ENCODE measurements around the gene NFE2L1.
A peak's percentile ranks its signal among the peaks of the same experiment; 100 is the strongest.
"Not testable (repeated sequence)": the region's sequence is repeated elsewhere in the genome, so short reads cannot be mapped to it uniquely, and the experiment has no call there.

Gene NFE2L1

DNA sequence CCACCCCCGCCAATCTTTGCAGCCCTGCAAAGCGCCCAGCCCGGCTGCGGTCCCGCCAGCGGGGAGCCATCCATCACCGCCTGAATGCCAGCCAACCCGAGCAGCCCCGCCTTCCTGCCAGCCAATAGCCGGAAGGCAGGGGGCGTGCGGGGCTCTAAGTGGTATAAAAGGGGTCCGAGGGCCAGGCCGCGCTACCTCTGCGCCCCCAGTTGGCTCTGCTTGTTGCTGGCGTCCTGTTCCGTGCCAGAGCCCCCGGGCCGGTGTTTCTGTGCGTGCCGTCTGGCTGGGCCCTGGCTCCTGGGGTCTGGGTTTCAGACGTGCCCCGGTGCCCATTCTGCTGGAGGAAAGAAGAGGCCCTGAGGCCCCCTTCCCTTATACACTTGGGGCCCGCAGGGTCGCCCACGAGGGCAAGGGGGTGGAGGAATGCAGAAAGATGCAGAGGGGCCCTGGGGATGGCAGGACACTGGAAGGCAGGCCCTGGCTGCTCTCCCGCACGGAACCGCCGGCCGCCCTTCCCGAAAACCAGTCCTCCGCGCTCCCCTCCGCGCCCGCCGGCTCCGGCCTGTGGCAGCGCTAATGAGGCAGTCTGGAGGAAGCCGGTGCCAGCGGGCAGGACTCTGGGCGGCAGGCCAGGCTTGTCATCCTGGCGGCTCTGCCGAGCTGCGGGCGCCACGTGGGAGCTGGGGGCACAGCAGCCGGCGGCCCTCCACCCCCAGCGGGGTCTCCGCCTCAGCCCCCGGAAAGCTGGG lies 24.6 kb upstream of the NFE2L1 start:
- DNase-seq, result peak; percentile 76

DNA sequence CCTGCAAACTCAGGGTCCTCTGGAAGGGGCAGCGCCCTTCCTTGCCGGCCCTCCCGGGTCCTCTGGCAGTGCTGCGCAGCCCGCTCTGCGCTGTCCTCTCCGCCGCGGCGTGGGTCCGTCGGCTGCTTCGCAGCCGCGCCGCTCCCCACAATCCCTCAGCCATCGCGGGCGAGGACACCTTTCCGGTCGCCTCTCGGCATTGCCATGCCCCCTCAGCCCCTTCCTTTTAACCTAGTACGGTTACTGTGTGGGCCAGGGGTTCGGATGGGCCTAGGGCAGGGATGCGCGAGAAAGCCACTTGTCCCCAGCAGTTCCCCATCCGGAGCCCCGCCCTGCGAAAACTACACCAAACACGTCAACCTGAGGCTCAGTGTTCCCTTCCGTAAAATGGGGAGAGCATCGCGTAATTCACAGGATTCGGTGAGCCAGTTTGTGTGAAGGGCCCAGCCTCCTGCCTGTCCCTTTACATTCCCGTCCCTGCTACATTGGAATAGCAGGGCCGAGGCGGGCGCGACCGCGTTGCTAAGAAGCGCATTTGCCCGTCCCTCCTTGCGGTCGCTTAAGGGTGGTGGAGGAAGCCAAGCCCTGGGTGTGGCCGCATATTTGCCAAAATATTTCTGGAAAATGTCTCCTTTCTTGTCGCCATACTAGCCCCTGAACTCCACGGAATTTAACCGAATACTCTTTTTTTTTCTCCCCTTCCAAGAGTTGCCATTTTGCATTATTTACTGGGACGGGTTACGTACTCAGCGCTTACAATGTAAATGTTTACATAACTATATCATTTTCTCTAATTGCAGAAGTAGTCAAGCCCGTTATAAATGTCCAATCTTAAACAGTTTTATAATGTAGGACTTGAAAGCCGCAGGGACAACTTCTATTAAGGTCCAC lies 23.8 kb upstream of the NFE2L1 start:
- peak; percentile 65 for DNase-seq

DNA sequence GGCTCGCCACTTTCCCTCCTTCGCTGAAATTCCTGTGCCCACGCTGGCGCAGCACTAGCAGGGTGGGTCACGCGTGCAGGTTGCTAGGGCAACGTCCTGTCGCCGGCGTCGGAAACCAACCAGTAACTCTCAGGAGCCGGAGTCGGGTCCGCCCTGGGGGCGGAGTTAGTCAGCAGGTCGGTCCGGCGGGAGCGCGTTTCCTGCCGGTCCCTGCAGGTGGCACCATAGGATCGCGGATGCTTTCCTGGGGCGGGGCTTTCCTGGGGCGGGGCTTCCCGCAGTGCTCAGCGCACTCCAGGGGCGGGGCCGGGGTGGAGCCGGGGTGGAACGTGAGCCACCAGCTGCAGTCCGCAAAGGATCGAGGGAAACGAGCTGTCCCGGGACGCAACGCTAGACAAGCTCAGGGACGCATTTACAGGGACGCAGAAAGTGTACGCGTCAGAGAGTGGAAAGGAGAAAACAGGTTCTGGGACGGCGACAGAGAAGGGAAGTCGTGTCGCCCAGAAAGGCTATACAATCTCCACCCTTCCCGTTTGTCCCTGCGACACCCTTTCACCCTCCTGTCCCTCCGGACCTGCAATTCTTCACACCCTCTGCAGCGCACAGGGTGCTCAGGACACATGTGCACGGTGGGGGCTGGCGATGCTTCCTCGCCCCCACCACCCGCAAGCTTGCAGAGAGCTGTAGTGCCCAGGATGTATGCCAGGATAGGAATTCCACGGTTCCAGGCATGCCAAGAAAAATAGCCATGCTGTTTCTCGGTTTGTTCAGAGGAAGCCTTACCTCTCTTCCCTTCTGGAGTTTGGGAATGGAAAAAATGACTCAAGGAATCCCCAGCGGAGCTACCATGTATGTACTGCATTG lies 22.9 kb upstream of the NFE2L1 start:
- peak; percentile 99 for DNase-seq

DNA sequence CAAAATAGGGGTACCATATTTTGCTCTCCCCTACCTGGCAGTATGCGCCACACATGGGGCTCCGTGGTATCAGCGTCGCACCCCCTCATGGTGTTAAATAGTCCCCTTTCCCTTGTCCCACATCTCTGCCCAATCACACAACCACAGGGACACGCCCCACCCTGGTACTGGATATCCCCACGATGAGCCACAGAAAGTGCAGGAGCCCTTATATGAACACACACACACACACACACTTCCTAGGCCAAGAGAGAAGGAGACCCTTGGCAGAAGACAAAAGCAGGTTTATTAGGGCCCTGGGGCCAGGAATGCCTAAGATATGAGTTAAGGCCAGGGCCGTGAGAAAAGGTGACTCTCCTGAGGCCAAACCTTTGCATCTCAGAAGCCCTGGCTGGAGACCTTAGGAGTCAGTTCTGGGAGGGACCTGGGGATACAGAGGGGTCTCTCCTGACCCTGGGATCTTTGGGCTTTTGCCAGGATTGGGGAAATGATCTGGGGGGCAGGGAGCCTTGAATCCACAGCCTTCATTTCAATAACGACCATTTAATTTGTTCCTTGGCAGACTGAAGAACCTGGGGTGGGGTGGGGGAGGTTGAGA lies 22.2 kb upstream of the NFE2L1 start:
- DNase-seq, result no peak

DNA sequence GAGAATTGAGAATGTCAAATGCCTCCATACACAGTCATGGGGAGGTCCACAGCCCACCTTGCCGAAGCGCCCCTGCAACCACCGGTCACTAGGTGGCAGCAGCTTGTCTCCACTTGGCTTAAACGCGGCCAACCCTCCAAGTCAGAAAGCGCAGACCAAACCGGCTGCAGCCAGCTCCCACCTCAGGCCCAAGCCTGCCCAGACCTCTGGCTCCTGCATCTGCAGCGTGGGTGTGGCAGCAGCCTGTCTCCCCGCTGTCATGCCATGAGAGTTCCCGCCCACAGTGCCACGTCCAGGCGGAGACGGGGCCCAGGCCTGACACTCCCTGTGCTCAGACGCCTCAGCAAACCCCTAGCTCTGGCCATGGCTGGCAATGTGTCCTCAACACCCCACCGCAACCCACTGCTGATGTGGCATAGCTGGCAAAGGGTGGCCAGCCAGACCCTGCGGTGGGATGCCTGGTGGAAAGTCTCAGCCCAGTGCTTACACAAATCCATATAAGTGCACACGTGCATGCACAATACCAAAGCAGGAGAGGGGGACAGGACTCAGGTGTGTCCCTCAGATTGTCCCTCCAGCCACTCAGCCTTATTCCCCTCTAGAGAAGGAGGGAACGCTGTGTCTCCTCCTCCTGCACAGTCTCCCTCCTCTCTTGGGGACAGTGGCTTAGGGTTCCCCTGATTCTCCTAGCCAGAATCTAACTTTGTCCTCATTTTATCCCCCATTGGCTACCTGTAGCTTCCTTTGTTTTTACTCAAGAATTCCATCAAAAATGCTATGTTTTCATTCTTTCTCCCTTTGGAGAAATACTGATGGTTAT lies 21.4 kb upstream of the NFE2L1 start:
- peak; percentile 82 for DNase-seq

DNA sequence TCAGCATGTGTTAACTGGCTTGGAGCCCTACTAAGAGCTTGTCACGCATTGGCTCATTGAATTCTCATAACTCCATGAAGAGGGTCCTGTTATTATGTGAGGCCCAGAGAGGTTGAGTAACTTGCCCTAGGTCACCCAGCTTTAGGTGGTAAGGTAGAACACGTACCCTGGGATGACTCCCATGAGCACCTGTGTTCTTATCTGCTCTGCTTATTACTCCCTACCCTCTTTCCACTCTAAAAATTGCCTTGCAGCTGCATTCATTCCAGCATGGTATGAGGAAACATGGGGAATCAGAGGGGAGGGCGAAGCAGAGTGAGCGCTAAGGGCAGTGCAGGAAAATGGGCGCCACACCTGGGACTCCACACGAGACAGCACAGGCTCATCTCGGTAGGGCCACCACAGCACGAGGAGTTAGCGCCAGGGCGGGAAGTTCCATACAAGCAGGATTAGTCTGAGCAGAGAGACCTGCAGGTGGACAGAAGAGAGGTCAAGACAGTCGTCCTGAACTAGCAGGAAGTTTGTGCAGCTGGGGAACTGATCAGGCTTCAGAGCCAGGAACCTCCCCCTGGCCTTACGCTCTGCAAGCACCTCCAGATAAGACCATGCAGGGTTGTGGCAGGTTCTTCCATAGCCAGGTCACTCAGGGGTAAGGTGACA lies 20.7 kb upstream of the NFE2L1 start:
- no peak for DNase-seq

DNA sequence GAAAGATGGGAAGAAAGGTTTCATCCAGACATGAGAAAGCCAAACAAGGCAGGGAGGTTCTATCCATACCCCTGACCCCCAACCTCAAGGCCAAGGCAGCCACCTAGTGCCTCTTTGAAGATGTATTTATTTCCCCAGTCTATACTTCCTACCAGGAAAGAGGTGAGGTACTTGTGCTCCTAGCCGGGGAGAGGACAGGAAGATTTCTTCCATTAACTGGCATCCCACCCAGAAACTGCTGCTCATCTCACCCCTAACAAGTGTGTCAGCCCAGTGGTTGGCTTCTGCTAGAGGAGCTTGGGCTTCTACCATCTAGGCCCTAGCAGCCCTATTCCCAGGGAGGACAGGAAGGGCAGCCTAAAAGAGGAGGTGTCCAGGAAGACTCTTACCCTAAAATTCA lies 19.4 kb upstream of the NFE2L1 start:
- DNase-seq, result no peak

DNA sequence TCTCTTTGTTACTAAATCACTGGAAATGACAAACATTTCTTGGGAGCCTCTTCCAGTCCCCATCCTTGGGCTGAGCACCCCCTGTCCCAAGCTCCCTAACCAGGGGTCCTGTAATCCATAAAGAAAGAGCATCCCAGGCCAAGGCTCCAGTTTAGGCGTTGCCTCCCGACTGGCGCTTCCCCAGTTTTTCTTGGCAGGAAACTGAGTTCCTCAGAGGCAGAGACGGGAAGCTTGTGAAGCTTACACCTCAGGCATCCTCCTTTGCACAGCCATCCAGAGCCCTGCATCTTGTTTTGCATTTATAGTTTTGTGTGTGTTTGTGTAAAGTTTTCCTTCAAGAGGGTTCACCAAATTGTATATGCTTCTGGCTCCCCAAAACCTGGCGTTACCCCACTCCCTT lies 17.6 kb upstream of the NFE2L1 start:
- no peak for DNase-seq

DNA sequence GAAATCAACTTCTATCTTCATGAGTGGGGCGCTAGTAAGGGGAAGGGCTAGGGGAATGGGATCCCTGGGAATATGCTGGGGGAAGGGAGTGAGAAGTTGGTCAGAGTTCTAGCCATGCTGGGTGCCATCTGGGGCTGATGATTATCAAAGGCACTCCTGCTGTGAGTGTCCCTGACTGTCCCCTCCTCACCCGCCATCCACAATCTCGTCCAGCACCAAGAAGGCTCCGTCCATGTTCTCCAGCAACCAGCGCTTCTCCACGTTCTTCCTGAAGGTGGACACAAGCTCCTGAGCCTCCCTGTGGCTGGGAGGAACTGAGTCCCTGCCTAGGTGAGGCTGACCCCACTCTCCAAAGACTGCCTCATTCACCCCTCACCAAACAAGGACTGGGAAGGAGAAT lies 16.2 kb upstream of the NFE2L1 start:
- no peak for DNase-seq

DNA sequence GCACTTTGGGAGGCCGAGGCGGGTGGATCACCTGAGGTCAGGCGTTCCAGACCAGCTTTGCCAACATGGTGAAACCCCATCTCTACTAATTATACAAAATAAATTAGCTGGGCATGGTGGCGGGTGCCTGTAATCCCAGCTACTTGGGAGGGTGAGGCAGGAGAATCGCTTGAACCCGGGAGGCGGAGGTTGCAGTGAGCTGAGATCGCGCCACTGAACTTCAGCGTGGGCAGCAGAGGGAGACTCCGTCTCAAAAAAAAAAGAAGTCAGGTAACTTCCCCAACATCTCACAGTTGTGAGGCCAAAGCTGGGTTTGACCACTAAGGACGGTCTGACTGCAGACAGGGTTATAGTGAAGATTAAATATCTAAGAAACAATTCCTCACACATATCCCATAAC lies 13.4 kb upstream of the NFE2L1 start:
- not testable (repeated sequence) for DNase-seq

DNA sequence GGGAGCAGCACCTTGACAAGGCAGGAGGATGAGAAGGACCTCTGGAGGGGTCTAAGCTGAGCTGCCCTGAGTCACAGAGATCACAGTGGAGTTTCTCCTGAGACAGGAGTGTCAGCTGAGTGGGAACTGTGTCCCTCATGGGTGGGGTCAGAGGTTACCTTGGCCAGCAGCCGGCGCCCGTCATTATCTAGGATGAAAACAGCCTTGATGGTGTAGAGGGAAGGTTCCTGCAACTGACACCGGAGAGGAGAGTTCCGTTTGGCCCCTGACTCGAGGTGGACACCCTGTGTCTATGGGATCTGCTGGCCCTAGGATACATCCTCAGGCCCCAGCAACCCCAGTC lies 11.5 kb upstream of the NFE2L1 start:
- no peak for DNase-seq

DNA sequence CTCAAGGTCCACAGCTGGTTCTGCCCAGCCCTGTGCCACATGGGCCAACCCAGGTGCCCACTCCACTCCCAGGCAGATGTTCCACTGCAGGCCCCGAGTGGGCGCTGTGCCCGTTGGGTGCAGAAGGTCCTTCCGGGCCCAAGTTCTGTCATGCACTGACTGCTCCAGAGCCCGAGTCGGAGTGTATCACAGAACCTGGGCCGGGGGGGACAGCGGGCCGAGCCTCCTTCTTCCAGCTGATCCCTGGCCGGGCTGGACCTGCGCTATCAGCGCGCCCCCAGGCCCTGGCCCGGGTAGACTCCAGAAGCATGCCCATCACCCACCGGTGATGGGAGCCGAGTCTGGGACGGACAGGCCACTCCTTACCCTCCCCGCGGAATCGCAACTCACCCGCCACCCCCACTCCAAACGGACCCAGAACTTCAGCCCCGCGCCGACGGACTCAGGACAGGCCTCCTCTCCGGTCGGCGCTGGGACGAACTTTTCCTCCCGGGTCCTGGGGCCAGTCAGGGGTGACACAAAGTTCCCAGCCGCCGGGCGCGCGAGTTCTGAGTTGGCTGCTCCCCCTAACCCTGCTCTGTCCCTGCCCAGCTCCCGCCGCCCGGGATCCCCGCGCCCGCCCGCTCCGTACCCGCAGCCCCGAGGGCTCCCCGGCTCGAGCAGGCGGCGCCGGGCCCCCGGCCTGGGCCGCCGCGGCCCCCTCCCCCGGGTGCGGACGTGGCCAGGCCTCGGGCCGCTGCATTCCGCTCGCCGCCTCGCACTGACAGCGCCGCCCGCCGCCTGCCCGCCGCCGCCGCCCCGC lies 10.9 kb upstream of the NFE2L1 start, which contains the start of gene COPZ2:
Gene COPZ2 (minus strand): TSS at position 762 of the 802 bp plus-strand sequence. CDS start 20 bp downstream, at position 742.
- peak; percentile 69 for DNase-seq

DNA sequence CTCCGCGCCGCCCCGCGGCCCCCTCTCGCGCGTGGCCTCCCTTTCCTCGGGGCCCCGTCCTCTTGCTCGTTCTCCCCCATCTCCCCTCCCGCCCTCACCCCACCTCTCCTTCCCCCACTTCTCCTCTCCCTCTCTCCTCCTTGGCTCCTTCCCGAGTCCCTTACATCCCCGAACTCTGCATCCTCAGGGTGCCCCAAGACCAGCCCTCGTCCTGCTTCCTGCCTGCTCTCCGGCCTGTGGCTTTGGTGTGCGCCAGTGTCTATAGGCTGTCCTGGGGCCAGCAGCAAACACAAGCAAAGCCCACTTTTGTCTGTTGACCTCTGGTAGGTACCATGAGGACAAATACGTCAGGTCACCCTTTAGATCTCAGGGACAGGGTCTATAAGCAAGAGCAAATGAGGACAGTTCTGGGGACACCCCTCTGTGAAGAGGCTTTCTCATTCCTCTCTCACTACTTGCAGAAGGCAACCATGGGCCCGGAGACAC lies 10.3 kb upstream of the NFE2L1 start:
- DNase-seq, result no peak

DNA sequence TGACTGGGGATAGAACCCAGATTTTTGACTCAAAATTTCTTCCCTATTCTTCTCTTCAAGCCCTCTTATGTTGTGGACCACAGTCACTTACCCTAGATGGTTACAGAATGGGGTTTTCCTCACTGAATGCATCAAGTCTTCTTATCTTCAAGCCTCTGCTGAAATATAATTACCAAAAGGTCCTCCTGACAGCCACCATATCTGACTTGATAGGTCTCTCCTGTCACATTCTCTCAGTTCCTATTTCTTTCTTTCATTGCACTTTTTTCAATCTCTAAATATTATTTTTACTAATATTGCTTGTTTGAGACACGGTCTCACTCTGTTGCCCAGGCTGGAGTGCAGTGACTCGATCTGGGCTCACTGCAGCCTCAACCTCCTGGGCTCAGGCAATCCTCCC lies 9.5 kb upstream of the NFE2L1 start:
- DNase-seq, result no peak

DNA sequence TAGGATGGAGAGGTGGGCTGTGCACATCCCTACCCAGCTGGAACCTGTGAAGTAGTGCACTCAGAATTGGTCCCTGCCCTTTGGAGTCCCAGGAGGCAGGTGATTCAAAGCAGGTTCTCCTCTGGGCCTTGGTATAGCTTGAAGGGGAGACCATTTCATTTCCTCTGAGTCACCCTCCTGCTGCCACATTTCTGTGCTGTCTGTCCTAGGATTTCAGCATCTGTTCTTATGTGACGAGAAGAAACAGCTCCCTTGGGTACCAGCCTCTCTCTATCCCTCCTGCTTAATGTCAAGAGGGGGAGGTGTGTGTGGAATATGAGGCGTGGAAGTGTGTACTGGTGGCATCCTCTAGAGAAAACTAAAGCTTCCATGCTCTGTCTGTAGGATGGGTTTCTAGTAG lies 5.0 kb upstream of the NFE2L1 start:
- DNase-seq, result no peak

DNA sequence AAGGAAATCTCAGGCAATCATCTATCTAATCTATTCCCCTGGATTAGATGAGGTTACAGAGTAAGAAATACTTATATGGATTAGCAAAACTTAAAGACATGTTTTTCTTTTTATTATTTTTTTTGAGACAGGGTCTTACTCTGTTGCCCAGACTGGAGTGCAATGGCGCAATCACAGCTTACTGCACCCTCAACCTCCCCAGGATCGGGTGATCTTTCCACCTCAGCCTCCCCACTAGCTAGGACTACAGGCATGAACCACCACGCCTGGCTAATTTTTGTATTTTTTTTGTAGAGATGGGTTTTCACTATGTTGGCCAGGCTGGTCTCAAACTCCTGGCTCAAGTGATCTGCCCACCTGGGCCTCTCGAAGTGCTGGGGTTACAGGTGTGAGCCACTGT lies 3.3 kb upstream of the NFE2L1 start:
- DNase-seq, result no peak

DNA sequence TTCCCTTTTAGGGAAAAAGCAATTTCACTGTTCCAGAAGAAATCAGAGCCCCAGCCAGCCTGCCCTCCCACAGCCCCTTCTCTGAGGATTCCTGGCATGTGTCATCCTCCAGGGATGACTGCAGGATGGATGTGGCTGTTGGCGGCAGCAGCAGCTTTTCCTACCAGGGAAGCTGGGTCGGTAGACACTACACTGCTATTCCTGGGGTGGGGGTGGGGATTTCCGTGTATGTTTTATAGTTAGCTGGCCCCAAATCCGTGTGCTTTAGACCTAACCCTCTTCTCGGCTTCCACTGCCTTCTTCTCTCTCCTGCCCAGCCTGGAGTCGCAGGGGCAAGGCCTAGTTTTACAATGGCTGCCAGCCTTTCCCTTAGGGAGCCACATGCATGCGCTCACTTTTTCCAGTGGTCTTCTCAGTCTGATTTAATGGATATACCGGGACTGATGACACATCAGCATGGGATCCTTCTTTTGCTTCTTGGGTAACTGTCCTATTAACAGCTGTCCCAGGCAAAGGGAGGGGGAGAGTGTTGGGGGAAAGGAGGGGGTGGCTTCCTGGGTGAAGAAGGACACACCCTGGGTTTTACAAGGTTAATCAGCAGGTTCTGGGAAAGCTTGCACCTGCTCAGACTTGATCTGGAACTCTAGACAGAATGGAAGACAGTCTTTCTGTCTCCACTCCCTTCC lies 2.7 kb upstream of the NFE2L1 start:
- DNase-seq, result no peak

DNA sequence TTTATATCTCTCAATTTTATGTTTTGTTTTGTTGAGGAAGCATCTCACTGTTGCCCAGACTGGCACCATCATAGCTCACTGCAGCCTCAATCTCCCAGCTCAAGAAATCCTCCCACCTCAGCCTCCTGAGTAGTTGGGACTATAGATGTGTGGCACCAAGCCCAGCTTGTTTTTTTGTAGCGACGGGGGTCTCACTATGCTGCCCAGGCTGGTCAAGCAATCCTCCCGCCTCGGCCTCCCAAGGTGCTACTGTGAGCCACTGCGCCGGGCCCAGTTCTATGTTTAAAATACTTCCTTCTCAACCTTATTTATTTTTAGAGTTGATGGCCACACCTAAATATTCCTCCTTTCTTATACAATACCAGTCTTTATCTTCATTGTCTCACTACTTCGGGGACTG lies 1.9 kb upstream of the NFE2L1 start:
- no peak for DNase-seq

DNA sequence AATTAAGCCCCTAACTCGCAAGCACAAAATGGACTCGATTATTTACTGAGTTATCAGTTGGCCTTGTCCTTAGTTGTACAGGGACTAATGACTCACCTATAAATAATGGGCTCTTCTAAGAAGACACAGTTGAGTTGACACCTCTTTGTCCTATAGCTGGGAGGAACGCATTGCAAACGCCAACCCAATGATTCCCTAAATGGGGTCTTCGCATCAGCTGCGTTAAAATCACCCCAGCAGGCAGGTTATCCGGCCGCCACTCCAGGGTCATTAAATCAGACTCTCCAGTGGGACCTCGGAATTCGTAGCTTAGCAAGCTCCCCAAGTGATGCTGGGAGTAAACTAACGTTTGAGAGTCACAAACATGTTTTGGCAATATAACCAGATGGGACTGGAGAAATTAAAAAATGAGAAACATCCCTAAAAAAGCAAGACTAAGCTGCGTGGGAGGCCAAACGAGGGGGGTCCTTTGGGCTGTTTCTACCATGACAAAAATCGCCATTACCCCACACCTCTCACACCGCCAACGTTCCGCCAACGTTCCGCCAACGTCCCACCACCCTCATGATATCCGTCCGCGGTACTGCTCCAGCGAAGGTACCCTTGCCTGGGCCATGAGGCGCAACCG lies 932 bp upstream of the NFE2L1 start:
- DNase-seq, result peak; percentile 28
